ENCODE data around the gene KIF26B. TPM values are rescaled to one million over a fixed set of nuclear protein-coding genes. Genes with fewer than 3 reads are reported as not detected.

Gene KIF26B
- total RNA-seq, 1 experiment from 2014 or later: 0.04 TPM

DNA sequence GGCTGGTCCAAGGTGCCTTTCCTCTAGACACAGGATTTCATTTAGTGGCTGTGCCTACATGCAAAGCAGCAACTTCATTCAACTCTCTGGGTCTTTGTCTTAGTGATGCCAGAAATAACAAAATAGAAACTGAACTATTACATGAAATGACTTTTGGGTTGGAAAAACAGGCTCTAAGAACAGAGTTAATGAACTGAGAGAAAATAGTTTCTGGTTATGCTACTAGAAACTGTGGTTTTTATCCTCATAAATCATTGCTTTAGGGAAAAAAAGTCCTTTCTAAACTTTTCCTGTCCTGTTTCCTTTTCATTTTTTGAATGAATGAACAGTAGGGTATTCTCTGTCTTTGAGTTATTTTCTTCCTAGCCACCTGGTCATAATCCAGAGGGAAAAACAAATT, 424.0 kb downstream of the KIF26B start:
- Histone ChIP-seq H3K4me2 (ENCODE audit: low read length) (no peak overlapping the region), H3K4me1 (ENCODE audit: insufficient read depth, low read length) (no peaks in the 10 kb centered on the region), H3K9ac (ENCODE audit: low read length) (no peak overlapping the region), H4K20me1 (ENCODE audit: low read length) (no peaks in the 10 kb centered on the region), H2AFZ (ENCODE audit: low read length) (no peak overlapping the region), H3F3A (ENCODE audit: low read length, unreplicated experiment) (no peaks in the 10 kb centered on the region), H3K27ac (ENCODE audit: low read length) (no peak overlapping the region), H3K27me3 (ENCODE audit: low read length) (peaks cover 84% of the 10 kb centered on the region), H3K4me3 (ENCODE audit: low read length) (no peak overlapping the region), H3K36me3 (ENCODE audit: low read depth, low read length) (no peaks in the 10 kb centered on the region), H3K79me2 (ENCODE audit: low read length) (no peaks in the 10 kb centered on the region), H3K9me2 (replicated peaks; ENCODE audit: low read length) (no peaks in the 10 kb centered on the region), H3K9me3 (ENCODE audit: low read length) (no peaks in the 10 kb centered on the region)
- no TSS peak for BruUV-seq (replicated peaks)
- ChIA-PET CTCF (no interaction called here), POLR2A (ENCODE audit: unreplicated experiment) (no interaction called here)
- TF ChIP-seq, protein P1, sequence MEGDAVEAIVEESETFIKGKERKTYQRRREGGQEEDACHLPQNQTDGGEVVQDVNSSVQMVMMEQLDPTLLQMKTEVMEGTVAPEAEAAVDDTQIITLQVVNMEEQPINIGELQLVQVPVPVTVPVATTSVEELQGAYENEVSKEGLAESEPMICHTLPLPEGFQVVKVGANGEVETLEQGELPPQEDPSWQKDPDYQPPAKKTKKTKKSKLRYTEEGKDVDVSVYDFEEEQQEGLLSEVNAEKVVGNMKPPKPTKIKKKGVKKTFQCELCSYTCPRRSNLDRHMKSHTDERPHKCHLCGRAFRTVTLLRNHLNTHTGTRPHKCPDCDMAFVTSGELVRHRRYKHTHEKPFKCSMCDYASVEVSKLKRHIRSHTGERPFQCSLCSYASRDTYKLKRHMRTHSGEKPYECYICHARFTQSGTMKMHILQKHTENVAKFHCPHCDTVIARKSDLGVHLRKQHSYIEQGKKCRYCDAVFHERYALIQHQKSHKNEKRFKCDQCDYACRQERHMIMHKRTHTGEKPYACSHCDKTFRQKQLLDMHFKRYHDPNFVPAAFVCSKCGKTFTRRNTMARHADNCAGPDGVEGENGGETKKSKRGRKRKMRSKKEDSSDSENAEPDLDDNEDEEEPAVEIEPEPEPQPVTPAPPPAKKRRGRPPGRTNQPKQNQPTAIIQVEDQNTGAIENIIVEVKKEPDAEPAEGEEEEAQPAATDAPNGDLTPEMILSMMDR (conservative IDR thresholded peaks at IDR 0.05; ENCODE audit: low read depth, low read length): no peak
- DNase-seq: no peak
- intact Hi-C loops (cut with micrococcal nuclease): no loop called here
- no peak for ATAC-seq

DNA sequence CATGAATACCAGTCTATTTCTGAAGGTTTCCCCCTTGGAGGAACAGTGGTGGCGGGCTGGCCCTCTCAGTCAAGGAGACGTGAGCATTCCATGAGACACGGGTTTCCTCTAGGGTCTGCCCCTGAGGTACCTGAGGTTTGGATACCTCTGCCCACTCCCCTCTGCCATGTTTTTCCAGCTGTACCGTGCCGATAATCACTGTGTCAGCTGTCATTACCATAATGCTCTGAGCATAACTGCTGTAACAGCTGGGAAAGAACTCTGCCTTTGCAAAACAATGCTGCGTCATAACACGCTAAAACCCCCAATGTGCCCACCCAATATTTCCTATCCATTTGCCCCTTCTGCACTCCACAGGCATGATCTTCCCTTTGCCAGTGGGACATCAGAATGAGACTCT, 425.1 kb downstream of the KIF26B start:
- Histone ChIP-seq H2AFZ (ENCODE audit: low read length) (no peak overlapping the region), H3K9ac (ENCODE audit: low read length) (no peak overlapping the region), H3K9me2 (replicated peaks; ENCODE audit: low read length) (no peaks in the 10 kb centered on the region), H3K79me2 (ENCODE audit: low read length) (no peaks in the 10 kb centered on the region), H3F3A (ENCODE audit: low read length, unreplicated experiment) (no peaks in the 10 kb centered on the region), H3K9me3 (ENCODE audit: low read length) (no peaks in the 10 kb centered on the region), H3K4me3 (ENCODE audit: low read length) (no peak overlapping the region), H3K4me1 (ENCODE audit: insufficient read depth, low read length) (peaks cover under 1% of the 10 kb centered on the region; the same call in 1 of the 2 replicates), H3K4me2 (ENCODE audit: low read length) (no peak overlapping the region), H3K36me3 (ENCODE audit: low read depth, low read length) (no peaks in the 10 kb centered on the region), H3K27me3 (ENCODE audit: low read length) (peaks cover 88% of the 10 kb centered on the region), H4K20me1 (ENCODE audit: low read length) (no peaks in the 10 kb centered on the region), H3K27ac (ENCODE audit: low read length) (no peak overlapping the region)
- POLR2A ChIA-PET (ENCODE audit: unreplicated experiment): no interaction called here
- DNase-seq: no peak
- no peak for ATAC-seq
- CTCF ChIA-PET: no interaction called here
- BruUV-seq (replicated peaks): no TSS peak
- no peak for TF ChIP-seq EZH2phosphoT487 (IDR thresholded peaks at IDR 0.05; ENCODE audit: borderline replicate concordance, low read length)
- TF ChIP-seq, protein P1 (conservative IDR thresholded peaks at IDR 0.05; ENCODE audit: low read depth, low read length): no peak
- no peak for TF ChIP-seq EZH2 (IDR thresholded peaks at IDR 0.05; ENCODE audit: low read length, unreplicated experiment)
- intact Hi-C loops (cut with micrococcal nuclease): no loop called here

DNA sequence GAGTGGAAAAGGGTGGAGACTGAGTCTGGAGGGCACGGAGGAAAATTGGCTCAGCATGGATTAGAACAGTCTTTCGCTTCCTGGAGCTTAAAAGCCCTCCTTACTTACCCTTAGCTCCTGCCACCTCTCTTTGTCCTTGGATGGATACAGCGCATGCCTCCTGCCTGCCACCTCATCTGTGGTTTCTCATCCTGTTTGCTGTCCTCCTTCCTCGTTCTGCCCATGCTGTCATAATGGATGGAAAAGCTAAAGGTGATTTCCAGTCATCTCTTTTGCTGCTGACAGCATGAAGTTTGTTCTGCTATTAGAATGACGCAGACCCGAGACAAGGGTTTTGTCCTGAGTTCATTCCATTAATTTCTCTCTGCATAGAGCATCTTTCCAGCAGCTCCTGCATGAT, 425.9 kb downstream of the KIF26B start:
- H3K36me3 ChIP-seq (ENCODE audit: low read depth, low read length): no peaks in the 10 kb centered on the region
- H3K79me2 ChIP-seq (ENCODE audit: low read length): no peaks in the 10 kb centered on the region
- H3K27me3 ChIP-seq (ENCODE audit: low read length): peaks cover 85% of the 10 kb centered on the region
- ATAC-seq (no peak), DNase-seq (no peak)
- peaks cover 8% of the 10 kb centered on the region; the same call in 1 of the 2 replicates for H3K4me1 ChIP-seq (ENCODE audit: insufficient read depth, low read length)
- no peaks in the 10 kb centered on the region for H3F3A ChIP-seq (ENCODE audit: low read length, unreplicated experiment)
- no TSS peak for BruUV-seq (replicated peaks)
- no peaks in the 10 kb centered on the region for H3K9me2 ChIP-seq (replicated peaks; ENCODE audit: low read length)
- intact Hi-C loops (cut with micrococcal nuclease): no loop called here
- H2AFZ ChIP-seq (ENCODE audit: low read length): no peak overlapping the region
- no peaks in the 10 kb centered on the region for H4K20me1 ChIP-seq (ENCODE audit: low read length)
- H3K4me3 ChIP-seq (ENCODE audit: low read length): no peak overlapping the region
- no peak for TF ChIP-seq EZH2 (IDR thresholded peaks at IDR 0.05; ENCODE audit: low read length, unreplicated experiment)
- H3K4me2 ChIP-seq (ENCODE audit: low read length): no peak overlapping the region
- no peak overlapping the region for H3K9ac ChIP-seq (ENCODE audit: low read length)
- ChIA-PET CTCF (no interaction called here), POLR2A (ENCODE audit: unreplicated experiment) (interaction anchor here (0.6 kb wide), 1 partner anchor 91 kb away, joined by 3 read pairs; no protein-coding TSS in a partner anchor)
- H3K9me3 ChIP-seq (ENCODE audit: low read length): no peaks in the 10 kb centered on the region
- no peak overlapping the region for H3K27ac ChIP-seq (ENCODE audit: low read length)
